ENCODE data around the gene CDH4.

Gene CDH4

GRCh38 chr20:61800359-61801064 is 548.5 kb downstream of the CDH4 start:
- H3K4me3 ChIP-seq (ENCODE audit: low read depth, low read length) = no peak overlapping the region
- TF ChIP-seq, protein P1, sequence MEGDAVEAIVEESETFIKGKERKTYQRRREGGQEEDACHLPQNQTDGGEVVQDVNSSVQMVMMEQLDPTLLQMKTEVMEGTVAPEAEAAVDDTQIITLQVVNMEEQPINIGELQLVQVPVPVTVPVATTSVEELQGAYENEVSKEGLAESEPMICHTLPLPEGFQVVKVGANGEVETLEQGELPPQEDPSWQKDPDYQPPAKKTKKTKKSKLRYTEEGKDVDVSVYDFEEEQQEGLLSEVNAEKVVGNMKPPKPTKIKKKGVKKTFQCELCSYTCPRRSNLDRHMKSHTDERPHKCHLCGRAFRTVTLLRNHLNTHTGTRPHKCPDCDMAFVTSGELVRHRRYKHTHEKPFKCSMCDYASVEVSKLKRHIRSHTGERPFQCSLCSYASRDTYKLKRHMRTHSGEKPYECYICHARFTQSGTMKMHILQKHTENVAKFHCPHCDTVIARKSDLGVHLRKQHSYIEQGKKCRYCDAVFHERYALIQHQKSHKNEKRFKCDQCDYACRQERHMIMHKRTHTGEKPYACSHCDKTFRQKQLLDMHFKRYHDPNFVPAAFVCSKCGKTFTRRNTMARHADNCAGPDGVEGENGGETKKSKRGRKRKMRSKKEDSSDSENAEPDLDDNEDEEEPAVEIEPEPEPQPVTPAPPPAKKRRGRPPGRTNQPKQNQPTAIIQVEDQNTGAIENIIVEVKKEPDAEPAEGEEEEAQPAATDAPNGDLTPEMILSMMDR (IDR thresholded peaks at IDR 0.05; ENCODE audit: low read depth, low read length) = no peak

DNA sequence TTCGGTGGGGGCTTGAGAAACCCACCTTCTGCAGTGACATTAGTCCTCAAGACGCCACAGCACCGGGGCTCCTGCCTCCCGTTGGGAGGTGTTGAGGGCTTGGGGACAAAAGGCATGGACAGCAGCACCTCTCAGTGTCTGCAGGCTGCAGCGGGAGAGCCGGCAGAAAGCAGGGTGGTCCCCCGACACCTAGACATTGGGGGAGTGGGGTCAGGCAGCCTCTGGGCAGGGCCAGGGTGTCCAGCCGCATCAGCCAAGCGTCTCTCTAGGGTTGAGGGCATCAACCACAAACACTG is 549.0 kb downstream of the CDH4 start:
- H3K4me3 ChIP-seq (ENCODE audit: low read depth, low read length) = no peak overlapping the region
- TF ChIP-seq, protein P1 (IDR thresholded peaks at IDR 0.05; ENCODE audit: low read depth, low read length) = no peak

DNA sequence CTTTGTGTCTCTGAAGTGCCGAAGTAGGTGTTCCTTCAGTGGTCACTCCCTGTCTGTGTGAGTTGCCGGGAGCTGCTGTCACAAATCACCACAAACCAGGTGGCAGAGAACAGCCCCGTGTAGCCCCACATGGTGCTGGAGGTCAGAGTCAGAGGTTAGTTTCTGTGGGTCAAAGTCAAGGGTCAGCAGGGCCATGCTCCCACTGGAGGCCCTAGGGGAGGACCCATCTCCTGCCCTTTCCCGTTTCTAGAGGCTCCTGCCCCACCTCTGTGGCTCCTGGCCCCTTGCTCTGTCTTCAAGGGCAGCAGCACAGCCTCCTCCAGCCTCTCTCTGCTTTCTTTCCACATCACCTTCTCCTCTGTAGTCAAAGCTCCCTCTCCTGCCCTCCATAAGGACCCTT is 549.4 kb downstream of the CDH4 start:
- TF ChIP-seq, protein P1 (IDR thresholded peaks at IDR 0.05; ENCODE audit: low read depth, low read length) = no peak
- no peak overlapping the region for H3K4me3 ChIP-seq (ENCODE audit: low read depth, low read length)

GRCh38 chr20:61801857-61802442 is 549.9 kb downstream of the CDH4 start:
- H3K4me3 ChIP-seq (ENCODE audit: low read depth, low read length) = no peak overlapping the region
- TF ChIP-seq, protein P1 (IDR thresholded peaks at IDR 0.05; ENCODE audit: low read depth, low read length) = no peak

DNA sequence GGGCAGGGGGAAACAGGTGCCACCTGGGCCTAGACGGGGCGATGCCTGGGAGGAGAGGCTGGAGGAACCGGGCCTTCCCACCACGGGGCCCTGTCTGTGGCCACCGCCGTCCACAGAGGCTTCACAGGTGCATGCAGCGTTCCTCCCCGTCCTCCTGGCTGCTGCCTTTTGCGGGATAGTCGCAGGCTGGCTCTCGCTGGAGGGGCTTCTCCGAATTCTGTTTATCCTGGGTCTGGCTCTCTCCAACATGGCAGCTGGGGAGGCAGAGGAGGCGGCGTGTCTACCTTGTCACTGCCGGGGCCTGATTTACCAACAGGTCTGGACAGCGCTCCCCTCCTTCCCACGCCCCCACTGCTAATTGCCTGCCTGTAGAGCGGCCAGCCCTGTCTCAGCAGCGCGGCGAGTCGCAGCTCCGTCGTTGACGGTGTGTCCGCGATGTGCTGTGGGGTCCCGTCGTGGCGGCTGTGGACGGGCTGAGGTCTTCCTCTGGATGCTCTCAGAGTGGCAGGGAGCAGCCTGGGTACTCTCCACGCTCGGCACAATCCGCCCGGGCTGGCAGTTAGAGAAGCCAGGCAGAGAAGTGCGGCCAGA is 550.8 kb downstream of the CDH4 start:
- TF ChIP-seq, protein P1 (IDR thresholded peaks at IDR 0.05; ENCODE audit: low read depth, low read length) = no peak

DNA sequence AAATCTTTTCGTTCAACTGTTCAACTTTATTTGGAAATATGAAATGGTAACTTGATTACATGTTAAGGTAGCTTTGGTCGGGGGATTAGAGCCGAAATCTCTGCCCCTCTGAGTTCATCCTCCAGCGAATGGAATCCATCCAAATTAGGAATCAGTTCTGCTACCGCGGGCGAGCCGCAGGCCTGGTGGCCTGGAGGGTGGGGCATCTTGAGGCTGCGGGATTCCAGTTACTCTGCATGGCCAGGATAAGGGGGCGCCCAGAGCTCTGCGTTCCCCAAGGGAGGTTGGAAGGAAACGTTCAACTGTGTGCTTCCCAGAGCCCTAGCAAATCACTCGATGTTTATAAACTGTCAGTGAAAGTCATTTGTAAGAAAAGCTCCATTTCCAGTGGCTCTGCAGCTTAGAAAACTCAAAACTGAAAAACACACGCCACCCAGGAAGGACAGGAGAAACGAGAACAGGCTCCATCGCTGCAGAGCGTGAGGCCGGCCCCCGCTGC is 551.4 kb downstream of the CDH4 start:
- peak overlapping the region; percentile 14; the same call in 1 of the 2 replicates for H3K4me3 ChIP-seq (ENCODE audit: low read depth, low read length)
- TF ChIP-seq, protein P1 (IDR thresholded peaks at IDR 0.05; ENCODE audit: low read depth, low read length) = no peak

More for the DNA sequence above, 550.8 kb downstream of the CDH4 start:
- no peak overlapping the region for H3K4me3 ChIP-seq (ENCODE audit: low read depth, low read length)
